Caco-2 (cell line): Measurements from ENCODE around the gene CDH9. TPM values are rescaled to one million over a fixed set of nuclear protein-coding genes. Genes with fewer than 3 reads are reported as not detected.

Experiments
- BruUV-seq: library from RNA; stranded (reverse); fragments of 400-500 nt; replicated peaks from 2 replicates; lab custom pipeline; 2021; lab: Mats Ljungman, UMichigan
- CTCF ChIA-PET: fragments of 300-600 bp; sonication (Branson Sonifier 250); formaldehyde crosslinking; loops from one replicate; lab custom pipeline; 2022; ENCODE audit warnings: antibody characterized with exemption; lab: Charles Lee
- POLR2A ChIA-PET: fragments of 300-600 bp; sonication (Branson Sonifier 250); formaldehyde crosslinking; loops from one replicate; lab custom pipeline; 2022; ENCODE audit warnings: antibody characterized with exemption; lab: Charles Lee
- DNase-seq, 2 experiments: peaks; one replicate each; pipeline versions ENCODE4 v3.0.0 to v3.0.0-alpha.2; 2020 to 2022
- H3K27me3 ChIP-seq: replicated peaks from 2 replicates; pipeline ENCODE4 v1.6.0; 2011; ENCODE audit warnings: low read length; ENCODE audit not compliant: control insufficient read depth, insufficient read depth
- H3K36me3 ChIP-seq: 2 replicates; pipeline ENCODE4 v1.5.1; 2011; ENCODE audit warnings: low read length; ENCODE audit not compliant: control insufficient read depth, insufficient read depth
- H3K4me1 ChIP-seq: fragments of 250-450 bp; sonication (Bioruptor Pico); 2 replicates; pipeline ENCODE4 v1.5.1; 2020; ENCODE audit warnings: mild to moderate bottlenecking
- H3K4me3 ChIP-seq: 2 replicates; pipeline ENCODE4 v1.5.1; 2011; ENCODE audit warnings: low read depth, mild to moderate bottlenecking, control low read depth, low read length
- H3K9me3 ChIP-seq: fragments of 250-450 bp; sonication (Bioruptor Pico); 2 replicates; pipeline ENCODE4 v1.5.1; 2020; ENCODE audit warnings: mild to moderate bottlenecking, moderate library complexity
- H3K27ac Mint-ChIP-seq: one replicate; pipeline ENCODE4 v1.8.0; 2022; ENCODE audit warnings: mixed read lengths; ENCODE audit not compliant: unreplicated experiment
- H3K27me3 Mint-ChIP-seq: one replicate; pipeline ENCODE4 v1.8.0; 2022; ENCODE audit warnings: mixed read lengths; ENCODE audit not compliant: insufficient read depth, unreplicated experiment
- H3K36me3 Mint-ChIP-seq: one replicate; pipeline ENCODE4 v1.8.0; 2022; ENCODE audit warnings: mild to moderate bottlenecking, mixed read lengths; ENCODE audit not compliant: insufficient read depth, unreplicated experiment
- H3K4me1 Mint-ChIP-seq: one replicate; pipeline ENCODE4 v1.8.0; 2022; ENCODE audit warnings: low read depth, mixed read lengths; ENCODE audit not compliant: unreplicated experiment
- H3K4me3 Mint-ChIP-seq: one replicate; pipeline ENCODE4 v1.8.0; 2022; ENCODE audit warnings: mild to moderate bottlenecking, moderate library complexity, mixed read lengths; ENCODE audit not compliant: unreplicated experiment
- H3K9me3 Mint-ChIP-seq: one replicate; pipeline ENCODE4 v1.8.0; 2022; ENCODE audit warnings: mixed read lengths; ENCODE audit not compliant: unreplicated experiment
- CTCF ChIP-seq, 2 experiments: fragments of 200-600 bp in 1 of 2; IDR thresholded peaks; 1 replicate in 1 of 2; 2 replicates in 1 of 2; pipeline versions ENCODE4 v1.5.1 to v1.8.0; 2011 to 2022; ENCODE audit warnings: antibody characterized with exemption in 1 of 2, control low read depth in 1 of 2, inconsistent platforms in 1 of 2, low read depth in 1 of 2, low read length in 1 of 2, mild to moderate bottlenecking in 1 of 2, moderate library complexity in 1 of 2; ENCODE audit not compliant: insufficient read depth in 1 of 2, severe bottlenecking in 1 of 2, unreplicated experiment in 1 of 2
- intact Hi-C: fragments of 100-400 bp; cut with micrococcal nuclease; formaldehyde crosslinking; loops from one replicate; pipeline ENCODE4 v1.10.0; 2022; ENCODE audit not compliant: unreplicated experiment
- total RNA-seq: library from RNA; stranded (reverse); gene quantifications from 2 replicates; pipeline ENCODE4 v1.2.3, GENCODE V29; 2022

The CDH9 gene
- total RNA-seq, 1 experiment from 2014 or later = not detected

GRCh38 chr5:26884481-26884880, 153.9 kb downstream of the CDH9 start:
- H3K4me3 Mint-ChIP-seq = no peak overlapping the region
- no TSS peak for BruUV-seq
- H3K4me1 Mint-ChIP-seq = no peaks in the 10 kb centered on the region
- H3K36me3 Mint-ChIP-seq = no peaks in the 10 kb centered on the region
- H3K27me3 ChIP-seq = no peaks in the 10 kb centered on the region
- H3K27ac Mint-ChIP-seq = no peak overlapping the region
- no peaks in the 10 kb centered on the region for H3K36me3 ChIP-seq
- no peak overlapping the region for H3K4me3 ChIP-seq
- no peak for DNase-seq
- H3K9me3 Mint-ChIP-seq = no peaks in the 10 kb centered on the region
- H3K4me1 ChIP-seq = no peaks in the 10 kb centered on the region
- ChIA-PET CTCF (no interaction called here), POLR2A (no interaction called here)
- H3K27me3 Mint-ChIP-seq = no peaks in the 10 kb centered on the region
- no peaks in the 10 kb centered on the region for H3K9me3 ChIP-seq
- no peak for TF ChIP-seq CTCF (IDR thresholded peaks at IDR 0.05; ENCODE audit: insufficient read depth in 1 of 2, low read depth in 1 of 2, low read length in 1 of 2, severe bottlenecking in 1 of 2, unreplicated experiment in 1 of 2)
- intact Hi-C loops = no loop called here

- H3K9me3 Mint-ChIP-seq = no peaks in the 10 kb centered on the region
- no peak overlapping the region for H3K4me3 ChIP-seq
- intact Hi-C loops = no loop called here
- no peaks in the 10 kb centered on the region for H3K4me1 Mint-ChIP-seq
- no peaks in the 10 kb centered on the region for H3K27me3 Mint-ChIP-seq
- DNase-seq = no peak
- no peaks in the 10 kb centered on the region for H3K27me3 ChIP-seq
- H3K36me3 Mint-ChIP-seq = no peaks in the 10 kb centered on the region
- no peaks in the 10 kb centered on the region for H3K4me1 ChIP-seq
- H3K36me3 ChIP-seq = no peaks in the 10 kb centered on the region
- ChIA-PET CTCF (no interaction called here), POLR2A (no interaction called here)
- no peaks in the 10 kb centered on the region for H3K9me3 ChIP-seq
- no peak overlapping the region for H3K27ac Mint-ChIP-seq
- no peak overlapping the region for H3K4me3 Mint-ChIP-seq
- BruUV-seq = no TSS peak
- TF ChIP-seq CTCF (IDR thresholded peaks at IDR 0.05; ENCODE audit: insufficient read depth in 1 of 2, low read depth in 1 of 2, low read length in 1 of 2, severe bottlenecking in 1 of 2, unreplicated experiment in 1 of 2) = no peak
Observed at GRCh38 chr5:26883375-26883774, 155.0 kb downstream of the CDH9 start.

GRCh38 chr5:26881901-26882300, 156.5 kb downstream of the CDH9 start:
- BruUV-seq = no TSS peak
- H3K9me3 ChIP-seq = no peaks in the 10 kb centered on the region
- TF ChIP-seq CTCF (IDR thresholded peaks at IDR 0.05; ENCODE audit: insufficient read depth in 1 of 2, low read depth in 1 of 2, low read length in 1 of 2, severe bottlenecking in 1 of 2, unreplicated experiment in 1 of 2) = no peak
- H3K27me3 ChIP-seq = no peaks in the 10 kb centered on the region
- CTCF ChIA-PET = no interaction called here
- H3K27me3 Mint-ChIP-seq = no peaks in the 10 kb centered on the region
- no peaks in the 10 kb centered on the region for H3K36me3 ChIP-seq
- no peak for DNase-seq
- intact Hi-C loops = no loop called here
- no peaks in the 10 kb centered on the region for H3K4me1 ChIP-seq
- H3K4me3 ChIP-seq = no peak overlapping the region
- H3K4me1 Mint-ChIP-seq = no peaks in the 10 kb centered on the region
- H3K27ac Mint-ChIP-seq = no peak overlapping the region
- H3K9me3 Mint-ChIP-seq = no peaks in the 10 kb centered on the region
- POLR2A ChIA-PET = no interaction called here
- H3K4me3 Mint-ChIP-seq = no peak overlapping the region
- no peaks in the 10 kb centered on the region for H3K36me3 Mint-ChIP-seq
